ENCODE data around the gene LENEP.

Gene LENEP

GRCh38 chr1:154966111-154966510 is 27.3 kb upstream of the LENEP start:
- no peak overlapping the region for H3K4me3 ChIP-seq (ENCODE audit: control insufficient read depth, low read depth, low read length)
- no peak for DNase-seq (ENCODE audit: low read depth)
- no peak for TF ChIP-seq CTCF (IDR thresholded peaks at IDR 0.05; ENCODE audit: control insufficient read depth, insufficient read depth, low read depth, low read length, missing control alignments)

GRCh38 chr1:154967331-154967950 is 25.9 kb upstream of the LENEP start:
- TF ChIP-seq CTCF (IDR thresholded peaks at IDR 0.05; ENCODE audit: control insufficient read depth, insufficient read depth, low read depth, low read length, missing control alignments): no peak
- no peak overlapping the region; the same call in 1 of the 2 replicates for H3K4me3 ChIP-seq (ENCODE audit: control insufficient read depth, low read depth, low read length)
- no peak for DNase-seq (ENCODE audit: low read depth)

- peak overlapping the region; percentile 94 for H3K4me3 ChIP-seq (ENCODE audit: control insufficient read depth, low read depth, low read length)
- no peak for DNase-seq (ENCODE audit: low read depth)
- TF ChIP-seq CTCF (IDR thresholded peaks at IDR 0.05; ENCODE audit: control insufficient read depth, insufficient read depth, low read depth, low read length, missing control alignments): no peak
These were observed 24.7 kb upstream of the LENEP start for GRCh38 chr1:154968731-154969130.

GRCh38 chr1:154969246-154969645 is 24.1 kb upstream of the LENEP start:
- no peak for DNase-seq (ENCODE audit: low read depth)
- peak overlapping the region; percentile 94 for H3K4me3 ChIP-seq (ENCODE audit: control insufficient read depth, low read depth, low read length)
- TF ChIP-seq CTCF (IDR thresholded peaks at IDR 0.05; ENCODE audit: control insufficient read depth, insufficient read depth, low read depth, low read length, missing control alignments): no peak

- no peak for DNase-seq (ENCODE audit: low read depth)
- no peak for TF ChIP-seq CTCF (IDR thresholded peaks at IDR 0.05; ENCODE audit: control insufficient read depth, insufficient read depth, low read depth, low read length, missing control alignments)
- H3K4me3 ChIP-seq (ENCODE audit: control insufficient read depth, low read depth, low read length): peak overlapping the region; percentile 94
These were observed 23.4 kb upstream of the LENEP start for GRCh38 chr1:154969860-154970452.

GRCh38 chr1:154970631-154971340 is 22.6 kb upstream of the LENEP start, which contains the start of gene SHC1:
Gene SHC1, minus strand, starts transcription at chr1:154970747. Its CDS starts 221 bp downstream, at chr1:154970526.
- no peak for TF ChIP-seq CTCF (IDR thresholded peaks at IDR 0.05; ENCODE audit: control insufficient read depth, insufficient read depth, low read depth, low read length, missing control alignments)
- DNase-seq (ENCODE audit: low read depth): peak; percentile 63
- peak within 1 kb of the TSS; percentile 94 for H3K4me3 ChIP-seq (ENCODE audit: control insufficient read depth, low read depth, low read length)
